IPS-18a (cell line): ENCODE measurements around the gene CSNK2A2.

Source experiments
- H3K27ac ChIP-seq: one replicate; pipeline ENCODE4 v1.5.1; 2013; ENCODE audit warnings: low read length
- H3K27me3 ChIP-seq: one replicate; pipeline ENCODE4 v1.6.1; 2013; ENCODE audit warnings: mild to moderate bottlenecking, low read length; ENCODE audit not compliant: control insufficient read depth, insufficient read depth
- H3K36me3 ChIP-seq: one replicate; pipeline ENCODE4 v1.6.1; 2013; ENCODE audit warnings: low read depth, low read length; ENCODE audit not compliant: control insufficient read depth
- H3K4me1 ChIP-seq: one replicate; pipeline ENCODE4 v1.6.1; 2013; ENCODE audit warnings: low read depth, low read length; ENCODE audit not compliant: control insufficient read depth
- H3K4me3 ChIP-seq: one replicate; pipeline ENCODE4 v1.5.1; 2013; ENCODE audit warnings: low read length
- H3K9ac ChIP-seq: one replicate; pipeline ENCODE4 v1.6.1; 2013; ENCODE audit warnings: mild to moderate bottlenecking, low read length, moderate library complexity
- H3K9me3 ChIP-seq: one replicate; pipeline ENCODE4 v1.6.1; 2013; ENCODE audit warnings: low read depth, low read length; ENCODE audit not compliant: control insufficient read depth

The CSNK2A2 gene

DNA sequence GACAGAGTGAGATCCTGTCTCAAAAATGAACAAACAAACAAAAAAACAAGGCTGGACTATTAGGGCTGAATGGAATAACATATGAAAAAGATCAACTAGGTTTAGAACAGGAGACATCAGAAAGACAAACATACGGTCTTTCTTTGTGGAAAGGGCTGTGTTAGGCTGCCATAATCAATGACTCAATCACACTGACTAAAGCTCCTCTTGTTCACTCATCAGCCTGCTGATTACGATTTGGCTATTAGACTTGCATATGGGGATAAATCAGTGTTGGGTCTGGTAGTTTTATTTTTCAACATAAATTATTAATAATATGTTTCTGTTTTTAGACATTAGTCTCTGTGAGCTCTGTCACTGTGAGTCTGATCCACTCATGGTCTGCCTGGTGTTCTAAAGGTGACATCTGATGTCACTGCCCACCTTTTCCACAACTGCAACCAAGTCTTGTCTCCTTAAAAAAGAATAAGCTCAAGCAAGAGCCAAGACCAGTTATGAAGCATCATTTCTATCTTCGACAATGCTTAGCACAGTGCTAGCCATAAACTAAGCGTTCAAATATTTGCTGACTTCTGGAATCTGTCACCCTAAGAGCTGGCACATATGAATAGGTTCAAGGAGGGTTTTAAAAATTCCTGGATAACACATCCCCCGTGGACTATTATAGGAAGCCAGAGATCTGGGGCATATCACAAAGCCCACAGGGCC lies 79.0 kb downstream of the CSNK2A2 start:
- no peaks in the 10 kb centered on the region for H3K27me3 ChIP-seq
- peaks cover 25% of the 10 kb centered on the region for H3K36me3 ChIP-seq
- no peak overlapping the region for H3K9ac ChIP-seq
- H3K4me1 ChIP-seq: peaks cover 8% of the 10 kb centered on the region
- no peak overlapping the region for H3K4me3 ChIP-seq
- H3K27ac ChIP-seq: no peak overlapping the region
- no peaks in the 10 kb centered on the region for H3K9me3 ChIP-seq

DNA sequence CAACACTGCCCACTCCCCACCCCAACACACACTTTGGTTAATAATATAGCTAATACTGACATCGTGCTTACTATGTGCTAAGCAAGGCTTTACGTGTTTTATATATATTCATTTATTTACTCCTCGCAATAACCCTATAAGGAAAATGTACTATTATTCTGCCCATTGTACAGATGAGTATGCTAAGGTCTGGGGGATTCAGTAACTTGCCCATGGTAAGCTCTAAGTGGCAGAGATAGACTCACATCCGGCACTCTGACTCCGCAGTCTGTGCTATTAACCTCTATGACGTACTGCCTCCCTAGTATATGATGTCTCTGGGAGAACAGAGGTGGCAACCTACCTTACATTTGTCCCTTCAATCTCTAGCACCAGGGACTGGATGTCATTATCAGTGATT lies 81.4 kb downstream of the CSNK2A2 start:
- peaks cover 4% of the 10 kb centered on the region for H3K4me1 ChIP-seq
- no peak overlapping the region for H3K9ac ChIP-seq
- no peak overlapping the region for H3K27ac ChIP-seq
- H3K36me3 ChIP-seq: peaks cover 30% of the 10 kb centered on the region
- no peaks in the 10 kb centered on the region for H3K9me3 ChIP-seq
- no peak overlapping the region for H3K4me3 ChIP-seq
- H3K27me3 ChIP-seq: no peaks in the 10 kb centered on the region

DNA sequence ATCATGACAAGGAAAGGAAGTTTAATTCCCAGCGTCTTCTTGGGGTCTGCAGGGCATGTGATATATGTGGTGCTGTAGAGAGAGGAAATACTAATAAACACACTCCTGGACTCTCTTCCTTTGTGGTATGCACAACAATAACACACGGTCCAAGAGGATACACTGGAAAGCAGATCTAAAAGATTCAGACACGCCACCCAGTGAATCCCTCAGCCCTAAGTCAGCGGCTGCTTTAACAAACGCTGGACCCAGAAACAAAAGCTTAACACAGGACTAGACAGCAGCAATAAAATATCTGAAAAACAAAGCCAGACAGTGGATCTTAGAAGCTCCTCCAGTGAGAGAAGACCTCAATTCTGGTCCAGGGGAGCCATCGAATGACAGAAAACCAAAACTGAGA lies 81.8 kb downstream of the CSNK2A2 start:
- Histone ChIP-seq H3K4me1 (peaks cover 4% of the 10 kb centered on the region), H3K27me3 (no peaks in the 10 kb centered on the region), H3K4me3 (no peak overlapping the region), H3K27ac (no peak overlapping the region), H3K9me3 (no peaks in the 10 kb centered on the region), H3K36me3 (peaks cover 30% of the 10 kb centered on the region), H3K9ac (no peak overlapping the region)

DNA sequence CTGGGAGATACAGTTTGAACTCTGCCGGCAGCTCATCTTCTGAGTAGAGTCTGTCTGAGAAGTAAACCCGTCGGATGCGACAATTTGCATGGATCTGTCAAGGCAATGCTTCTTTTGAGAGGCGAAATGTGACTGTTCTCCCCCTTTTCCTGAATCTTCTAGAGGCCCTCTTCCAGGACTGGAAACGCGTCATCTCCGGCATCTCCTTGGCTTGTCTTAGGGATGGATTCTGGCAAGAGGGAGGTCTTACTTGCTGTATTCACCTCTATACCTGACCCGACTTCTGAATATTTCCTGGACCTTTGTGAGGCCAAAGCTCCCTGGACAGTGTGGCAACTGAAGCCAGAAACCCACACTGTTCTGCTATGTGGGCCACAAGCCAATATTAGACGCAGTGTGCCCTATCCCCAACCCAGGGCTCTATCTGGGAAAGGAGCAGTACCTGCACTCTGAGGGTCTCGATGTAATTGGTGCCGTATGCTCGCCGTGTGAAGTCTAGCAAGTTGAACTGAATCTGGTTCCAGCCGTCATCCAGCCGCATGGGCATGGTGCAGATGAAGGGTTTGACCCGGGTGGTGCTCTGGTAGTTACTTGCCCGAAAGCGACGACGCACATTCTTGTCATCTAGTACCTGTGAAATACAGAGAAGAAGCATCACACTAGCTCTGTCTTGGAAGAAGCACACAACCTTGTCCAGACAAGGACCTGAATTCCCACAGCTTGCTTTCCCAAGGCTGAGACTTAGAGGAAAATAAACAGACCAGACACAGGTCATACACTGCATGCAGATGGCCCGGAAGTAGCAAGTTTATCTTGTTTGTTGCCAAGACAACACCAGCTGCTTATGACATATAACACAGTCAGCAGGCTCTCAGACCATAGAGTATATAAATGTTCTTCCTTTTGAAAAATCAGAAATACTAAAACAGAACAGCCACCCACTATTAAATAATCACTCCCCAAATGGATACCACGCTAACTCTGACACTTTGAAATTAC lies 82.8 kb downstream of the CSNK2A2 start:
- Histone ChIP-seq H3K36me3 (peaks cover 30% of the 10 kb centered on the region), H3K27ac (no peak overlapping the region), H3K9me3 (no peaks in the 10 kb centered on the region), H3K9ac (no peak overlapping the region), H3K27me3 (no peaks in the 10 kb centered on the region), H3K4me3 (no peak overlapping the region), H3K4me1 (peaks cover 12% of the 10 kb centered on the region)

DNA sequence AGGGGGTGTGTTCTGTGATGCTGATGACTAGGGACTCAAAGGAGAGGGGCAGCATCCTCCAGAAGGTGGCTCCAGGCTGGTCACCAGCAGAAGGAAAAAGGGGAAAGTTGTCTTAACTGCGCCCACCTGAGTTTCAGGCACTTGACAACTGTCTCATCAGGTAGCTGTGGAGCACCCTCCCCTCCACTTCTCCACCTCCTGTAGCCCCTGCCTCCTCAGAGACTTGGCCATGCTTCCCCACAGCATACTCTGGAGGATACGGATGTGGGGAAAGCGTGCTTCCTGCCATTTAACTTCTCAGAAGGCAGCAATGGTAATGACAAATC lies 86.6 kb downstream of the CSNK2A2 start:
- H3K9me3 ChIP-seq: no peaks in the 10 kb centered on the region
- H3K4me3 ChIP-seq: no peak overlapping the region
- peaks cover 28% of the 10 kb centered on the region for H3K4me1 ChIP-seq
- no peaks in the 10 kb centered on the region for H3K27me3 ChIP-seq
- H3K9ac ChIP-seq: no peak overlapping the region
- H3K36me3 ChIP-seq: peaks cover 25% of the 10 kb centered on the region
- no peak overlapping the region for H3K27ac ChIP-seq

DNA sequence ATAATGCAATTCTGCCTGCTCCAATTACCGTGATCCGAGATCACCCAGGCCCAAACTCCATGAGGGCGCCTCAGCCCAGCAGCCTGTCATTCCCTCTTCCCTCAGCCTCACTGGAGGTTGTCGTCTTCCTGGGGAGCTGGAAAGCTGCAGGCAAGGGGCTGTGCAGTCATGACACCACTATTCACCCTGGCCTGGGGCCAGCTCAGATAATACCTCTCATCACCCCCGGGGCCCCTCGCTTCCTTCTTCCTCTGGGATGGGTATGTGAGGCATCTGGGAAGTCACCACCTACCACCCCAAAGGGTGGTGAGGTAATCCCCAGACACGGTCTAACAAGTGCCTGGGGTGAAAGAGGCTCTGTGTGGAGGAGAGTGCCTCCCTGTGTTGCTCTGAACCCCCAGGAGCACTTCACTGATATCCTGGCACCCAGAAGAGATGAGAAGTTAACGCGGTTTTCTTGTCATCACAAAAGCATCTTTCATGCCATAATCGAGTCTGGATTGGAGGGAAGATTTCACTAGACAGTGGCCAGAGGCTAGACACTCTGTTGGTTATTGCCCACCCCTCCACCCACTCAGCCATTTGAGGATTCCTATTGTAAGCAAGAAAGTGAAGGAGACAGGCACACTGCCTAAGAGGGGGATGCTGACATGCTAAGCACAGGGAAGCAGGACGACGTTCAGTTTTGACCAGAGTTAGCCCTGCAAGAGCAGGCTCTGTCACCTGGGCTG lies 87.2 kb downstream of the CSNK2A2 start:
- Histone ChIP-seq H3K27me3 (no peaks in the 10 kb centered on the region), H3K9ac (no peak overlapping the region), H3K36me3 (peaks cover 20% of the 10 kb centered on the region), H3K9me3 (no peaks in the 10 kb centered on the region), H3K27ac (no peak overlapping the region), H3K4me1 (peaks cover 28% of the 10 kb centered on the region), H3K4me3 (no peak overlapping the region)

DNA sequence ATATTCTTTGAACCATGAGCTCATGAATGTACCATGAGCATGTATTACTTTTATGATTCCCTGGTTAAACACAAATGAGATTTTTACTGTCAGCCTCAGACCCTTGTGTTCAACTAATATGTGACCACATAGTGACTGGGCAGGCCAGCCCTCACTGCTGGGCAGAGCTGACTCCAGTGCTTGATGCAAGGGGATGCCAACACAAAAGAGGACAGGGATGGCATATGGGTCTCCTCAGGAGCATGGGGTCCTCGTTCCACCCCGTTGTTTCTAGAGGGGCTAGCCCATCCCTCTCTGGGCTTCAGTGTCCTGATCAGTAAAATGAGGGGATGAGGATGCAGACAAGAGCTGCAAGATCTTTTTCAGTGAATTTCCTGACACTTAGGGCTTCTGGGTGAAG lies 88.0 kb downstream of the CSNK2A2 start:
- H3K9me3 ChIP-seq: no peaks in the 10 kb centered on the region
- no peak overlapping the region for H3K9ac ChIP-seq
- no peaks in the 10 kb centered on the region for H3K27me3 ChIP-seq
- H3K36me3 ChIP-seq: peaks cover 11% of the 10 kb centered on the region
- H3K27ac ChIP-seq: no peak overlapping the region
- no peak overlapping the region for H3K4me3 ChIP-seq
- peaks cover 28% of the 10 kb centered on the region for H3K4me1 ChIP-seq

DNA sequence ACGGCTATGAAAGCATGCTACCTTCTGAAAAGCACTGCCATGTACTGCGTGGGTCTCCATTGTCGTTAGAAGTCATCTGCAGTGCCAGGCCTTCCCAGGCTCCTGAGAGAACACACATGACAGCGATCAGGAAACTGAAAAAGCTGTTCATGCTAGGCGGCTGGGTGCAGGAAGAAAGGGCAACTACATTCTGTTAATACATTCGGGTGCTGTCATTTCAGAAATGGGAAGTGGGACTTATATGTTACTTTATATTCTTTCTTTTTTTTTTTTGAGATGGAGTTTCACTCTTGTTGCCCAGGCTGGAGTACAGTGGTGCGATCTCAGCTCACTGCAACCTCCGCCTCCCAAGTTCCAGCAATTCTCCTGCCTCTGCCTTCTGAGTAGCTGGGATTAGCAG lies 88.6 kb downstream of the CSNK2A2 start:
- Histone ChIP-seq H3K9me3 (no peaks in the 10 kb centered on the region), H3K9ac (no peak overlapping the region), H3K27ac (no peak overlapping the region), H3K4me3 (no peak overlapping the region), H3K36me3 (peaks cover 6% of the 10 kb centered on the region), H3K27me3 (no peaks in the 10 kb centered on the region), H3K4me1 (peaks cover 28% of the 10 kb centered on the region)
